CD4-positive, alpha-beta T cell treated with Interferon gamma for 1 hour (primary cell): Measurements from ENCODE around the gene AATF.
"Not testable (repeated sequence)": the region's sequence is repeated elsewhere in the genome, so short reads cannot be mapped to it uniquely, and the experiment has no call there.

Source experiments
- DNase-seq: peaks from one replicate; pipeline ENCODE4 v3.0.0-alpha.2; 2020

AATF gene

GRCh38 chr17:37052450-37052849 is 103.7 kb downstream of the AATF start:
- DNase-seq = no peak

DNA sequence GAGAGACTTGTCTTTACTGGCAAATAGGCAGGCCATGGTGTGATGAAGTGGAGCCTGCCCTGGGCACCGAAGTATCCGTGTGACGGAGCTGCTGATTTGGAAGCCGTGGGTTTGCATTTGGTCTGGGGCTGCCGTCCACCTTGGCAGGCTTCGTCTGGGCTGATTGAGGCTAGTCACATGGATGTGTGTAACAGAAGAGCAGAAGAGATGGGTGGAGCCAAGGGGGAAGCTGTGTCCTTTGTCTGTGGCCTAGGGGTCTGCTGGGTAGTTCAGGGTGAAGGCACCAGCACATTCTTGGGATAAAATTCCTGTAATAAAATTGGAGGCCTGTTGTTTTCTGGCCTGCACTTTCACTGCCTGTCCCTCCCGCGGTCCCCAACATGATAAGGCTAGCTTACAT is 106.1 kb downstream of the AATF start:
- no peak for DNase-seq

DNA sequence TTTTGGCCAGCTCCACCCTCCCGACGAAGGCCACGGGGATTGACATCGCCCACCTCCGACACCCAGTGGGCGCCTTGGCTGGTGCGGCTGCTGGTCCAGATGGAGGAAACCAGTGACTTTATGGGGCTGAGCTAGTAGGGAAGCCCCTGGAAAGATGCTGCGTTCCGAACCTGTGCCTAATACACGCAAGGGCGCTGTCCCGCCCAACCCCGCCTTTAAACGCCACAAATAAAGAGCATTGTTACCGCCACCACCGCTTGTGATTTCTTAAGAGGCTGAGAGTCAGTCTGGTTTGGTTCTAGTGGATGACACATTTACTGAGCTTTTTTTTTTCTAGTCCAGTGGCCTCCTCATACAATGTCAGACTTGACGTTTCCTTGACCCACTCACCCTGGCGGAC is 107.9 kb downstream of the AATF start:
- no peak for DNase-seq

GRCh38 chr17:37059493-37059892 is 110.7 kb downstream of the AATF start:
- DNase-seq = no peak

GRCh38 chr17:37060094-37060493 is 111.3 kb downstream of the AATF start:
- no peak for DNase-seq

GRCh38 chr17:37060928-37061327 is 112.2 kb downstream of the AATF start:
- no peak for DNase-seq

DNA sequence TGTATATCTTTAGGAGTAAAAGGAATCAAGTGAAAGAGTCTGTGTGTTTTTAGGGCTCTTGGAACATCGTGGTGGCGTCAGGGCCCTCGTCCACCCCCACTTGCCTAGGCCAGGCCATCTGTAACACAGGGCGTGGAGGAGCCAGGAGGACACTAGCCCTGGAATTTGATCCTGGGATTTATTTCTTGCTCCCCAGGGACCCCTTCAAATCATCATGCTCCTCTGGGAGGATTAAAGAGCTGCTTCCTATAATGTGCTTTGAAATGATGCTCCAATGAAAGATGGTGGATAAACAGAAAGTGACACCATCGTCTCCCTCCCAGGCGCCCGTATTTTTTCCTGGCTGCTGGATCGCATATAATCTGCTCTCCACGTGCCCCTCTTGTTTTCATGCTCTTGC is 113.3 kb downstream of the AATF start:
- no peak for DNase-seq

- DNase-seq = no peak
Observed at GRCh38 chr17:37064206-37064605, 115.5 kb downstream of the AATF start.

DNA sequence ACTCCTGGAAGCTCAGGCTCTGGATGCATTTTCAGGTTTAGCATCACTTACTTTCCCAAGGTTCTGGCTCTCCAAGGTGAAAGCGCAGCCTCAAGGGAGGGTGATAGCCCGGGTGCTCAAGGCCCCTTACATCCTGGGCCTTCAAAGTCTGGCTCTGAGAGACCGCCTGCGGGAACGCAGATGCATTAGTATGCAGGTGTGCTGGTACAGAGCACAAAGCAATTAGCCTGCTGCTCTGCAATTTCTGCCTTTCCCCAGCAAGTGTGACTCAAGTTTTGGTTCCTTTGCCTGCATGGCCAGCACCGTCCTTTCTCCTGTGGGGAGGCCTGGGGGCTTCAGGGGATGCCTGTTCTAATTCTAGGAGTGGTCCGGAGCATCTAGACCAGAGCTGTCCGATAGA is 116.2 kb downstream of the AATF start:
- DNase-seq = no peak

- no peak for DNase-seq
Observed at GRCh38 chr17:37065486-37066321, 117.0 kb downstream of the AATF start.

DNA sequence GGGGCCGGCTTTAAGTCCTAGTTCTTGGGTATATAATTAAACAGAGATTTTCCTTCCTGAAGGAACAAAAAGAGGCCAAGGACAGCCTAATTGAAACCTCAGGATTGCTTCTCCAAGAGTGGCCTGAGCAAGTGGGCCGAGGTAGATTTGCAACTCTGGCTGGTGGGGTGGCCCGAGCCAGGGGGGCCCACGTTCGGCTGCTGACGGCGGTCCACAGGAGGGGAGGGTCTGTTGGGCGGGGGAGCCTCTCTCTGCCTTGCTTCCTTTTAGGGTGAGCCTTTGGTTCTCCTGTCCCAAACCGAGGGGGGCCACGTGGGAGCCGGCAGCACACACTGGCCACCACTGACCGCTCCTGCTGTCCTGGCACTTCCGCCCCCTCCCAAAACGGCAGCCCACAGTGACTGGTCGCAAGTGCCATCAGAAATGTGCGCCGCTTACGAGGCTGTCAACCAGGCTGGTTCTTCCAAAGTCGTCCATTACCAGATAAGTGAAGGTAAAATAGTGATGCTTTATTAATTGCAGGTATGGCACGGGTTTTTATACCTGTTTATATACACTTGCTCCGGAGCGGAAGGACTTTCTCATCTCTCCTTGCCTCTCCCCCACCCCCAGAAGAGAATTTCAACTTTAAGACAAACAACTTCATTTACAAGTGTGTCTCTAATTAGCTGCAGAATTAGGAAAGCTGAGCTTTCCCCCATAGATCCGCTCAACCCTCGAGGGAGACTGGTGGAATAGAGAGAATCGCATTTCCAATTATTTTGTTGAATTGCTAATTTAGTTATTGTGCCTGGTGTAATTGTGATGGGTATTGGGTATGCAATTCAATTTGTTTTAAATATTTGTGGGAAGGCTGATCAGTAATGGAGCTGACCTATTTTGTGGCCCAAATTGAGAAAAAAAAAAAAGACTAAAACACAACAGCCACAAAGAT is 117.8 kb downstream of the AATF start:
- no peak for DNase-seq

DNA sequence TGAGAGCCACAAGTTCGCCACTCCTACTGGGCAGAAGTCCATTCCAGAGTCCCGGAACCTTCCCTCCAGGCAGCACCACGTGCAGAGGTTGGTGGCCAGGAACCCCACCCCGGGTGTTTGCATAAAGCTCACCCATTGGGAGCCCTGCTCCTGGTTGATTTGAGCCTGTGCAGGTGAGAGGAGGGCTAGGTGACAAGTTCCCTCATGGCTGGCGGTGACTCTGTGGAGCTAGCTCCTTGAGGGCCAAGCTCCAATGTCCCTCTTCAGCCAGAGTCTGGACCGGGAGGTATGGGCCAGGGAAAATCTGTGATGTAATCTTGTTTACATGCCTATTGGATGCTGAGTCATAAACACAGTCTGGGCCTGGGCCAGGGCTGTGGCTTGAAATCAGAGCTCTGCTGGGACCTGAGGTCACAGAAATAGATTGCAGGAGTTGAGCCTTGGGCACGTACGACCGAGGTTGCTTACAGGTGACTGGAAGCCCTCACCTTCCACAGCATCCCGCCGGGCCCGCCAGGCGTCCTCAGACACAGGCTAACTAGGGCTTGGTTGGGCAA is 118.9 kb downstream of the AATF start:
- no peak for DNase-seq

DNA sequence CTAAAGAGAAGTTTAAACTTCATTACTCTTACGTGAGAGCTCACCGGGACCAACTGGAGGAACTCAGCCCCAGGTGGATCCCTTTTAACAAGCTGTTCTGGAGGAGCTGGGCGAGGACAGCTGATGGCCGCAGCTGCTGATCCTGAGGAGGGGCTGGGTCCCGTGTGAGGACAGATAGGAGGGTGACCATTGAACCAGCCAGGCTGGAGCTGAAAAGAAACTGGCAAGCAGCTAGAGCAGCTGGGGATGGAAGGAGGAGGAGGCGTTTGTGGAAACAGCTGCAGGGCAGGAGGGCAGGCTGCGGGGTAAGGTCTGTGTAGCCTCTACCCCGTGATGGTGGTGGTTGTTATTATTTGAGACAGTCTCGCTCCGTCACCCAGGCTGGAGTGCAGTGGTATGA is 119.5 kb downstream of the AATF start:
- DNase-seq = no peak

DNA sequence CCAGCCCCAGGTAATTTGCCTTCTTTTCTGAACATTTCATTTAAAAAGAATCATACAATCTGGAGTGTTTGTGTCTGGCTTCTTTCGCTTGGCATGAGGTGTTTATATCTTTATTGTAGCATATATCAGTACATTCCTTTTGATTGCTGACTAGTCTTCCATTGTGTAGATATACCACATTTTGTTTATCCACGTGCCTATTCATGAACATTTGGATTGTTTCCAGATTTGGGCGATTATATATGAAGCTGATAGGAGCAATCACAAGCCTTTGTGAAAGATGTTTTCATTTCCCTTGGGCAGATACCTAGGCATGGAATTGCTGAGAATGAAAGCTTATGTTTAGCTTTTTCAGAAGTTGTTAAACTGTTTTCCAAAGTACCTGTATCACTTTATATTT is 120.3 kb downstream of the AATF start:
- no peak for DNase-seq

- not testable (repeated sequence) for DNase-seq
Observed at GRCh38 chr17:37073464-37073863, 124.7 kb downstream of the AATF start.

DNA sequence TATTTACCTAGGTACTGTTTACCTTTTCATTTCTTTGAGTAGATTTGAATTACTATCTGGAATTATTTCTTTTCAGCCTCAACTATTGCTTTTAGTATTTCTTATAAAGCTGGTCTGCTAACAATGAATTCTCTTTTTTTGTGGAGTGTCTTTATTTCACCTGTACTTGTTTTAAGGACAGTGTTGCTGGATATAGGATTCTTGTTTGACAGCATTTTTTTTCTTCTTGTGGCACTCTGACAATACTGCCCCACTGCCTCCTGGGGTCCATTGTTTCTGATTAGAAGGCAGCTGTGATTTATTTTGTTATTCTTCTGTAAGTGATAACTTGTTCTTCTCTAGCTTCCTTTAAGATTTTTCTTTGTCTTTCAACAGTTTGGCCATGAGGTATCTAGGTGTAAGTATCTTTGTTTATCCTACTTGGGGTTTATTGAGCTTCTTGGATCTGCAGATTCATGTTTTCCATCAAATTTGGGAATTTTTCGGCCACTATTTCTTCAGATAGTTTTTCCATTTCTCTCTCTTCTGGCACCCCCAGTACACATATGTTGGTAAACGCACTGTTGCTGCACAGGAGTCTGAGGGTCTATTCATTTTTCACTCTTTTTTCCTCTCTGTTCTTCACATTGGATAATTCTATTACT is 130.4 kb downstream of the AATF start:
- DNase-seq = no peak

- no peak for DNase-seq
Observed at GRCh38 chr17:37079735-37080134, 131.0 kb downstream of the AATF start.

- no peak for DNase-seq
Observed at GRCh38 chr17:37081287-37081686, 132.5 kb downstream of the AATF start.

GRCh38 chr17:37082311-37082860 is 133.6 kb downstream of the AATF start:
- DNase-seq = no peak

GRCh38 chr17:37082985-37083384 is 134.2 kb downstream of the AATF start:
- DNase-seq = no peak

DNA sequence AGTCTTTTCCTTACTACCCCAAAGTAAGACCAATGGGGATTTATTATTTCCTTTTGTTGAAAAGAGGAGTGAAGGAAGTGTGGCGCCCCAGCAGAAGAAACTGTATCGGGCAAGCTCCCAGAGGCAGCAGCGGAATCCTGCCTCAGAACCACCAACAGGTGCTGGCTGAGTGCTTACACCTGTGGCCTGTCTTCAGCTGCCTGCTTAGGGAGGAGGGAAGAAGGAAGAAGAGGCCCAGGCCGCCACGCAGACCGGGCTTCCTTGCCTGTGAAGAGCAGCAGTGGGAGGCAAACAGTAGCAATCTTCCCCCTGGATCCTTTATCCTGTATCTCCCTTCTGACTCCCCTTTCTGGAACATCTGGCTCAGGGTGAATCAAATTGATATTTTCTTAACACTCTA is 134.7 kb downstream of the AATF start:
- no peak for DNase-seq

DNA sequence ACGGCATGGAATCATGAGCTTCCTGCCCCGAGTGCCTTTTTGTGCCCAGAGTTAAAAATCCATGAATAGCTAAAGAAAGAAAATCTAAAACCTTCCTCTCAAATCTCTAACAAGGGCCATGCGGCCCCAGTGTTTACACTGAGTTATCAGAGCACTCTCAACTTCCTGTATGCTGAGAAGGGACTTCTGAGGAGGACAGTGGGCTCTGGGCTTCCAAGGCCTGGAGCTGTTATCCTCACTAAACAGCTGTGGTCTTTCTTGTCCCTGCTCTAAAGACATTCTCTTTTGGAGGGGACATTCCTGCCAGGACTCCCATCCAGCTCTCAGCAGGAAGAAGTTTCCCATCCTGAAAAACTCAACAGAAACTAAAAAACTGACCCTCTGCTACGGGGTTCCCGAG is 135.6 kb downstream of the AATF start:
- DNase-seq = no peak

DNA sequence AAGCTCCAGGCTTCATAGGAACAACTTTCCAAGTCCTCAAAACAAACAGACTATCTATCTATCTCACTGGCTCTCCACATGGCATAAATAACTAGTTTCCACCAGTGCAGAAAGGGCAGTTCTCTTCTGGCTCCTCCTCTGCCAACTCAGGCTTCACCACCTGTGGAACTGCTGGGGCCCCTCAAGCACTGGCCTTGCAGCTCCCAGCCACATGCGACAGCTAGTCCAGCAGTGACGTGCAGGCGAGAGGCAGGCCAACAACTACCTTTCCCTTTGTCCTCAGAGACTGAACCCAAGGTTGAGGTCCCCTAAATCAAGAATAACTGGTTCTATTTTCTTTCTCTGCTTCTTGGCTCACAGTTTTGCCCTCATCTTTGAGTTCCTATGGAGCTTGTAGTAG is 137.6 kb downstream of the AATF start:
- DNase-seq = no peak
